ENCODE results near the gene SCNN1G. TPM values are rescaled to one million over a fixed set of nuclear protein-coding genes. Genes with fewer than 3 reads are reported as not detected.

The SCNN1G gene
- total RNA-seq, 1 donor from 2014 or later: 0.39 TPM

GRCh38 chr16:23155445-23156049 lies 27.0 kb upstream of the SCNN1G start:
- H3K4me1 Mint-ChIP-seq (ENCODE audit: low read depth, unreplicated experiment): no peaks in the 10 kb centered on the region
- no peak overlapping the region for H3K4me3 Mint-ChIP-seq (ENCODE audit: unreplicated experiment)
- no peak overlapping the region for H3K27ac Mint-ChIP-seq (ENCODE audit: unreplicated experiment)
- H3K9me3 Mint-ChIP-seq (ENCODE audit: unreplicated experiment): peaks cover 2% of the 10 kb centered on the region
- peaks cover 2% of the 10 kb centered on the region for H3K27me3 Mint-ChIP-seq (ENCODE audit: unreplicated experiment)
- no peak for TF ChIP-seq CTCF (IDR thresholded peaks at IDR 0.05; ENCODE audit: partially characterized antibody, unreplicated experiment)
- peak; percentile 26 for DNase-seq
- H3K36me3 Mint-ChIP-seq (ENCODE audit: unreplicated experiment): no peaks in the 10 kb centered on the region

DNA sequence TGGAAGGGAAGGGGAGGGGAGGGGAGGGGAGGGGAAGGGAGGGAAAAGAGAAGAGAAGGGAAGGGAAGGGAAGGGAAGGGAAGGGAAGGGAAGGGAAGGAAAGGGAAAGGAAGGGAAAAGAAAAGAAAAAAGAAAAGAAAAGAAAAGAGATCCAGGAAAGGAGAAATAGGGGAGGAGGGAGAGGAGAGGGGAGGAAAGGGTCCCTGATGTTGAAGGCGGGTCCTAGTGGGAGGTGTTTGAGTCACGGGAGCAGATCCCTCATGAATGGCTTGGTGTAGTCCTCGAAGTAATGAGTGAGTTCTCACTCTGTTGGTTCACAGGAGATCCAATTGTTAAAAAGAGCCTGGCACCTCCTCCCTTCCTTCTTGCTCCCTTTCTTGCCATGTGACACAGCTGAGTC lies 26.4 kb upstream of the SCNN1G start:
- H3K9me3 Mint-ChIP-seq (ENCODE audit: unreplicated experiment): no peaks in the 10 kb centered on the region
- no peaks in the 10 kb centered on the region for H3K4me1 Mint-ChIP-seq (ENCODE audit: low read depth, unreplicated experiment)

GRCh38 chr16:23156946-23157460 lies 25.5 kb upstream of the SCNN1G start:
- Mint-ChIP-seq H3K4me3 (ENCODE audit: unreplicated experiment) (no peak overlapping the region), H3K36me3 (ENCODE audit: unreplicated experiment) (no peaks in the 10 kb centered on the region), H3K4me1 (ENCODE audit: low read depth, unreplicated experiment) (no peaks in the 10 kb centered on the region), H3K27me3 (ENCODE audit: unreplicated experiment) (no peaks in the 10 kb centered on the region), H3K9me3 (ENCODE audit: unreplicated experiment) (no peaks in the 10 kb centered on the region), H3K27ac (ENCODE audit: unreplicated experiment) (no peak overlapping the region)
- DNase-seq: no peak
- TF ChIP-seq CTCF (IDR thresholded peaks at IDR 0.05; ENCODE audit: partially characterized antibody, unreplicated experiment): no peak

More for the DNA sequence above, 26.4 kb upstream of the SCNN1G start:
- no peaks in the 10 kb centered on the region for H3K36me3 Mint-ChIP-seq (ENCODE audit: unreplicated experiment)
- no peak overlapping the region for H3K4me3 Mint-ChIP-seq (ENCODE audit: unreplicated experiment)
- no peaks in the 10 kb centered on the region for H3K27me3 Mint-ChIP-seq (ENCODE audit: unreplicated experiment)
- DNase-seq: no peak
- no peak overlapping the region for H3K27ac Mint-ChIP-seq (ENCODE audit: unreplicated experiment)
- TF ChIP-seq CTCF (IDR thresholded peaks at IDR 0.05; ENCODE audit: partially characterized antibody, unreplicated experiment): no peak

DNA sequence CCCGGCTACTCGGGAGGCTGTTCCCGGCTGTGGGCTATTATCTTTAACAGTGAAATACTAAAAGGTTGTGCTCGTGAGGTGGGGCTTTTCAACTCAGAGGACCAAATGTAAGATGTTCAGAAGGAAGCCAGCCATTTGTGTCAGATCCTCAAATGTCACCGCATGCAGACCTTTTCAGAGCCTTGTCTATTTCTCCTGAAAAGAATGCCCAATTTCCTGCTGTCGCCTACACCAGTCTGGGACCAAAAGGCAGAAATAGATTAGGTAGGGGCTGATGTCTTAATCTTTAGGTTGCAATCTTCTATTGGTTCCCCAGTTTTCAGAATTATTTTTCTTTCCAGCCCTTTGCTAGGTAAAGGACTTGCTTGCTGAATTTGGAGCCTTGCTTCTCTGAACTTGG lies 24.4 kb upstream of the SCNN1G start:
- no peaks in the 10 kb centered on the region for H3K9me3 Mint-ChIP-seq (ENCODE audit: unreplicated experiment)
- no peak for TF ChIP-seq CTCF (IDR thresholded peaks at IDR 0.05; ENCODE audit: partially characterized antibody, unreplicated experiment)
- H3K4me3 Mint-ChIP-seq (ENCODE audit: unreplicated experiment): no peak overlapping the region
- no peaks in the 10 kb centered on the region for H3K36me3 Mint-ChIP-seq (ENCODE audit: unreplicated experiment)
- H3K27ac Mint-ChIP-seq (ENCODE audit: unreplicated experiment): no peak overlapping the region
- H3K27me3 Mint-ChIP-seq (ENCODE audit: unreplicated experiment): no peaks in the 10 kb centered on the region
- no peak for DNase-seq
- no peaks in the 10 kb centered on the region for H3K4me1 Mint-ChIP-seq (ENCODE audit: low read depth, unreplicated experiment)

DNA sequence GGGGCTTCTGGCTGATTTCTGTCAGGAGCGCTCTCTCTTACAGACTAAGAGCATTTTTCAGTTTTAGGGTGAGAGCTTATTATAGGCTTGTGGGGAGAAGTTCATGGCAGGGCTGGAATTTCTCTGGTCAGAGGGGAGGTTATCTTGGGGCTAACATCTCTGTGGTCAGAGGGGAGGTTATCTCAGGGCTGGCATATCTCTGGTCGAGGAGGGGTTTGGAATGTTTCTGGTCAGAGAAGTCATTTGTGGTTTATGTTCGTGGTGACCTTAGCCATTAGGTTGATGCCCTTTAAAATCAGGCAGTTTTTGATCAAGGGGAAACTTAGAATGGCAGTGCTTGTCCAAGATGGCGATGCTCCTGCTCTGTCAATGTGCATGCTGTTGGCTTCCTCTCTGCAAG lies 22.5 kb upstream of the SCNN1G start:
- Mint-ChIP-seq H3K27me3 (ENCODE audit: unreplicated experiment) (no peaks in the 10 kb centered on the region), H3K27ac (ENCODE audit: unreplicated experiment) (no peak overlapping the region), H3K36me3 (ENCODE audit: unreplicated experiment) (no peaks in the 10 kb centered on the region), H3K4me3 (ENCODE audit: unreplicated experiment) (no peak overlapping the region), H3K9me3 (ENCODE audit: unreplicated experiment) (no peaks in the 10 kb centered on the region), H3K4me1 (ENCODE audit: low read depth, unreplicated experiment) (no peaks in the 10 kb centered on the region)
- DNase-seq: no peak
- no peak for TF ChIP-seq CTCF (IDR thresholded peaks at IDR 0.05; ENCODE audit: partially characterized antibody, unreplicated experiment)
